ENCODE measurements around the gene COL6A5. TPM values are rescaled to one million over a fixed set of nuclear protein-coding genes. Genes with fewer than 3 reads are reported as not detected.

Gene COL6A5
- total RNA-seq, 1 experiment from 2014 or later: 0.04 TPM

DNA sequence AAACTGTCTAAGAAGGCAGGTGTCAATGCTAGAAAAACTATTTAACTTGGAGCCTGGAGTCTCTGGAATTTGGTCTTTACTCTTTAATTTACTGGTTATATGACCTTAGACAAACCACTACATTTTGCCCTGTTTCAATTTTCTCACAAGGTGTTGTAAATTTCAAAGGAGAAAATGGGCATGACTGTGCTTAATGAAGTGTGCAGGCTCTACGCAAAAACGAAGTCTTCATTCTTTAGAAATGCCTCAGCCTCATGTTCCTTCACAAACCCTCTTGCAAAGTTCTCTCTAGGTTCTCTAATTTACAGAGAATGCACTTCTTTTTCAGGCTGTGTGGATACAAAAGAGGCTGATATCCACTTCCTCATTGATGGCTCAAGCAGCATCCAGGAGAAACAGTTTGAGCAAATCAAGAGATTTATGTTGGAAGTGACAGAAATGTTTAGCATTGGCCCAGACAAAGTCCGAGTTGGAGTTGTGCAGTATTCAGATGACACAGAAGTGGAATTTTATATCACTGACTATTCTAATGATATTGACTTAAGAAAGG is 39.1 kb downstream of the COL6A5 start:
- H3K23me2 ChIP-seq (ENCODE audit: insufficient read length, low read depth, low read length, poor library complexity, severe bottlenecking): no peaks in the 10 kb centered on the region
- no peak overlapping the region for H2BK20ac ChIP-seq (ENCODE audit: low read depth, low read length, poor library complexity, severe bottlenecking)
- H3K4ac ChIP-seq (ENCODE audit: low read depth, low read length): no peak overlapping the region
- H3K14ac ChIP-seq (ENCODE audit: insufficient read depth, low read length): no peak overlapping the region
- H2BK15ac ChIP-seq (ENCODE audit: low read depth, low read length): no peak overlapping the region
- no peaks in the 10 kb centered on the region for H3K9me3 ChIP-seq (ENCODE audit: control insufficient read depth, low read depth, low read length)
- H3K27me3 ChIP-seq (ENCODE audit: insufficient read depth, low read length): no peaks in the 10 kb centered on the region
- no peaks in the 10 kb centered on the region for H3K4me1 ChIP-seq (ENCODE audit: insufficient read depth, low read length)
- no peak overlapping the region for H2AFZ ChIP-seq (ENCODE audit: low read length)
- no peak overlapping the region for H3K4me3 Mint-ChIP-seq
- DNase-seq: no peak
- H2BK12ac ChIP-seq (ENCODE audit: insufficient read length, low read depth, low read length): no peak overlapping the region
- no peaks in the 10 kb centered on the region for H3K79me1 ChIP-seq (ENCODE audit: insufficient read depth, low read depth, low read length, poor library complexity, severe bottlenecking)
- no peak overlapping the region for H4K91ac ChIP-seq (ENCODE audit: insufficient read length, low read depth, low read length)
- H3K36me3 Mint-ChIP-seq (ENCODE audit: insufficient read depth in 1 of 3, low read depth in 3 of 3): no peaks in the 10 kb centered on the region
- H3K9ac ChIP-seq (ENCODE audit: extremely low read depth, insufficient read length, low read length): no peak overlapping the region
- no peak overlapping the region for H3T11ph ChIP-seq (ENCODE audit: low read length)
- no peak overlapping the region for H3K56ac ChIP-seq (ENCODE audit: insufficient read length, low read depth, low read length)
- H3K27ac ChIP-seq (ENCODE audit: insufficient read length, low read depth, low read length): no peak overlapping the region
- TF ChIP-seq, protein P1, sequence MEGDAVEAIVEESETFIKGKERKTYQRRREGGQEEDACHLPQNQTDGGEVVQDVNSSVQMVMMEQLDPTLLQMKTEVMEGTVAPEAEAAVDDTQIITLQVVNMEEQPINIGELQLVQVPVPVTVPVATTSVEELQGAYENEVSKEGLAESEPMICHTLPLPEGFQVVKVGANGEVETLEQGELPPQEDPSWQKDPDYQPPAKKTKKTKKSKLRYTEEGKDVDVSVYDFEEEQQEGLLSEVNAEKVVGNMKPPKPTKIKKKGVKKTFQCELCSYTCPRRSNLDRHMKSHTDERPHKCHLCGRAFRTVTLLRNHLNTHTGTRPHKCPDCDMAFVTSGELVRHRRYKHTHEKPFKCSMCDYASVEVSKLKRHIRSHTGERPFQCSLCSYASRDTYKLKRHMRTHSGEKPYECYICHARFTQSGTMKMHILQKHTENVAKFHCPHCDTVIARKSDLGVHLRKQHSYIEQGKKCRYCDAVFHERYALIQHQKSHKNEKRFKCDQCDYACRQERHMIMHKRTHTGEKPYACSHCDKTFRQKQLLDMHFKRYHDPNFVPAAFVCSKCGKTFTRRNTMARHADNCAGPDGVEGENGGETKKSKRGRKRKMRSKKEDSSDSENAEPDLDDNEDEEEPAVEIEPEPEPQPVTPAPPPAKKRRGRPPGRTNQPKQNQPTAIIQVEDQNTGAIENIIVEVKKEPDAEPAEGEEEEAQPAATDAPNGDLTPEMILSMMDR (conservative IDR thresholded peaks at IDR 0.05): no peak
- no peaks in the 10 kb centered on the region for H4K20me1 ChIP-seq (ENCODE audit: control insufficient read depth, insufficient read depth, insufficient read length)
- no peak overlapping the region for H3K27ac Mint-ChIP-seq
- H4K5ac ChIP-seq (ENCODE audit: insufficient read length, low read depth, low read length): no peak overlapping the region
- H2BK120ac ChIP-seq (ENCODE audit: low read depth, low read length, poor library complexity, severe bottlenecking): no peak overlapping the region
- no peaks in the 10 kb centered on the region for H3K4me1 Mint-ChIP-seq
- no peak overlapping the region for H3K23ac ChIP-seq (ENCODE audit: insufficient read length, low read depth, low read length)
- H3K79me2 ChIP-seq (ENCODE audit: insufficient read depth, low read length): no peaks in the 10 kb centered on the region
- no peak overlapping the region for H4K8ac ChIP-seq (replicated peaks; ENCODE audit: insufficient read length, low read depth, low read length)
- no peak overlapping the region for H2BK5ac ChIP-seq (ENCODE audit: insufficient read length, low read length)
- H3K4me2 ChIP-seq (ENCODE audit: insufficient read depth, insufficient read length, low read length): no peak overlapping the region
- no peaks in the 10 kb centered on the region for H3K27me3 Mint-ChIP-seq (ENCODE audit: low read depth)
- WGBS (ENCODE audit: extremely low coverage, insufficient read length, low lambda C conversion rate): no CpG with 5 or more reads among the region's 3 CpGs
- H3K9me3 Mint-ChIP-seq: no peaks in the 10 kb centered on the region
- no peak overlapping the region for H3K18ac ChIP-seq (ENCODE audit: insufficient read length, low read depth, low read length)
- H2AK5ac ChIP-seq (ENCODE audit: insufficient read length, low read length): no peak overlapping the region
